ENCODE results near the gene ADAM12. TPM values are rescaled to one million over a fixed set of nuclear protein-coding genes. Genes with fewer than 3 reads are reported as not detected.

Gene ADAM12
- total and polyA plus RNA-seq, 9 of the 15 experiments (the other 6 are each of a cell fraction or from before 2014, with no cell fraction given) = not detected

- Histone ChIP-seq H3K79me2 (ENCODE audit: control insufficient read depth, insufficient read depth, low read length) (no peaks in the 10 kb centered on the region), H3K9me3 (replicated peaks; ENCODE audit: control insufficient read depth, insufficient read depth, low read depth, low read length) (no peaks in the 10 kb centered on the region), H3K4me1 (replicated peaks in 1 of 2; ENCODE audit: control insufficient read depth in 2 of 2, insufficient read depth in 2 of 2, low read length in 2 of 2) (no peaks in the 10 kb centered on the region; a peak in 2 of 5 replicates), H3K4me3 (no peak overlapping the region), H3K27me3 (ENCODE audit: control insufficient read depth in 2 of 2, insufficient read depth in 2 of 2, low read length in 2 of 2) (peaks cover 0 to 11% of the 10 kb centered on the region in 2 experiments; a peak in 2 of 5 replicates), H3K9ac (ENCODE audit: insufficient read depth in 1 of 2, low read depth in 2 of 2, low read length in 2 of 2) (no peak overlapping the region), H3K9me1 (ENCODE audit: control insufficient read depth, insufficient read depth, low read length) (no peaks in the 10 kb centered on the region), H3K36me3 (ENCODE audit: control insufficient read depth, insufficient read depth, low read length) (no peaks in the 10 kb centered on the region), H2AFZ (ENCODE audit: low read depth, low read length) (no peak overlapping the region), H4K20me1 (replicated peaks; ENCODE audit: control insufficient read depth, insufficient read depth, low read length) (no peaks in the 10 kb centered on the region), H3K4me2 (ENCODE audit: insufficient read depth, low read length) (no peak overlapping the region), H3K27ac (ENCODE audit: extremely low read depth, low read depth, low read length) (no peak overlapping the region)
- 7% methylated on average over 2 of the region's 2 CpGs for WGBS (ENCODE audit: insufficient coverage, low coverage, missing lambda C conversion rate)
- POLR2A ChIA-PET = interaction anchor here (0.7 kb wide), 1 partner anchor 10 kb away, joined by 3 read pairs; no protein-coding TSS in a partner anchor
- FAIRE-seq = no peak
- CTCF ChIA-PET (ENCODE audit: low intra/inter-chr PET ratio) = no interaction called here
- no peak for DNase-seq (ENCODE audit: extremely low read depth in 1 of 4, low spot score in 3 of 4)
- no TSS peak for BruUV-seq (replicated peaks)
- in situ Hi-C loops (cut with MboI) = no loop called here
- intact Hi-C loops (cut with micrococcal nuclease) = no loop called here
- no peak for ATAC-seq
- TF ChIP-seq ILK (tag; IDR thresholded peaks at IDR 0.05; ENCODE audit: borderline replicate concordance, low read depth) = no peak
- TF ChIP-seq ZNF280A (IDR thresholded peaks at IDR 0.05; ENCODE audit: low read depth, partially characterized antibody) = no peak
- TF ChIP-seq ZEB2 (IDR thresholded peaks at IDR 0.05) = no peak
- TF ChIP-seq HMBOX1 (IDR thresholded peaks at IDR 0.05) = no peak
- TF ChIP-seq HMG20B (CRISPR knock-in tag; IDR thresholded peaks at IDR 0.05) = no peak
- TF ChIP-seq CBFB (CRISPR knock-in tag; IDR thresholded peaks at IDR 0.05) = no peak
- no peak for TF ChIP-seq SAP30 (IDR thresholded peaks at IDR 0.05; ENCODE audit: borderline replicate concordance, insufficient read depth, low read depth, low read length, poor library complexity, severe bottlenecking)
- TF ChIP-seq NR0B1 (IDR thresholded peaks at IDR 0.05; ENCODE audit: partially characterized antibody) = no peak
- TF ChIP-seq ZNF408 (CRISPR knock-in tag; IDR thresholded peaks at IDR 0.05; ENCODE audit: low read depth) = no peak
- no peak for TF ChIP-seq MCM2 (IDR thresholded peaks at IDR 0.05; ENCODE audit: low read depth)
- no peak for TF ChIP-seq RBM15 (IDR thresholded peaks at IDR 0.05; ENCODE audit: insufficient read depth, low read length)
- no peak for TF ChIP-seq HDAC3 (IDR thresholded peaks at IDR 0.05; ENCODE audit: borderline replicate concordance, partially characterized antibody)
- no peak for TF ChIP-seq MEF2D (tag; conservative IDR thresholded peaks at IDR 0.05; ENCODE audit: low read depth)
These were observed 157.7 kb downstream of the ADAM12 start for GRCh38 chr10:126230587-126230986.

Measured in K562 (cell line).